Right lobe of liver (tissue), 4 donors: ENCODE measurements around the gene PDP2.

Experiments used
- CTCF ChIP-seq, 4 donors: fragments of 200-600 bp in 3 of 4; fragments of 450-650 bp in 1 of 4; IDR thresholded peaks; one replicate each; pipeline versions ENCODE4 v1.5.1 to v1.8.0; 2016 to 2022; ENCODE audit warnings: antibody characterized with exemption in 4 of 4, mild to moderate bottlenecking in 2 of 4
- POLR2A ChIP-seq: fragments of 450-650 bp; IDR thresholded peaks from one replicate; pipeline ENCODE4 v1.6.1; 2017; ENCODE audit warnings: antibody characterized with exemption, mild to moderate bottlenecking
- donor health status: DM: no; HTN: no; CAD: no.
- donor health status: DM: no; HTN: no; CAD: no.
- donor health status: DM: no; HTN: yes; CAD: no.

DNA sequence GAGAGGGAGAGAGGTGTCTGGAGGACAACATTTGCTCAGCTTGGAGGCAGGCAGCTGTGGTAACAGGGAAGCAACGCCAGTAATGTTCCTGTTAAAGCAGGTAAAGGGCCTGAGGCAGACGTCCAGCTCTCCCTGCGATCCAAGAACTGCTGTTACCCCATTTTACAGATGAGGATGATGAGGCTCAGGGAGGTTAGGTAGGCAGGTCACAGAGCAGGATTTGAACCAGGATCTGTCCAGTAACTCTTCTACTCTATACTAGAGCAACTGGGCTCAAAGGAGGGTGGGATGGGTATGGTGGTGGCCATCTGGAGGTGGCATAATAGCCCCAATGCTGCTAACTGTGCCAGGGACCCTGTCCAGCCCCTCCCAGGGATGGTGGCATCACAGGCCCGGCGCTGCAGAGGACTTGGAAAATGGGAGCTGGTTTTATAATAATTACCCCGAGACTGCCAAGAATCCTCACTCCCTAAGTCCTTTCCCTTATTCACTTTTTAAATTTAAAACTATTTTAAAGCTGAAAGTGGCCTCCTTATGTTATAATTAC lies 24.1 kb upstream of the PDP2 start:
- no peak for TF ChIP-seq CTCF (IDR thresholded peaks at IDR 0.05)
- TF ChIP-seq POLR2A, result no peak
